ENCODE results near the gene CHCHD3. TPM values are rescaled to one million over a fixed set of nuclear protein-coding genes. Genes with fewer than 3 reads are reported as not detected.
"Not testable (repeated sequence)": the region's sequence is repeated elsewhere in the genome, so short reads cannot be mapped to it uniquely, and the experiment has no call there.

The CHCHD3 gene
- total RNA-seq, 1 donor from 2014 or later, result 209 TPM

GRCh38 chr7:132901241-132901640, 180.6 kb downstream of the CHCHD3 start:
- no peaks in the 10 kb centered on the region for H3K27me3 ChIP-seq (ENCODE audit: low read depth)
- intact Hi-C loops (cut with micrococcal nuclease), result no loop called here
- DNase-seq, result no peak
- no peak for TF ChIP-seq CTCF (IDR thresholded peaks at IDR 0.05; ENCODE audit: borderline replicate concordance)
- H3K9me3 ChIP-seq (replicated peaks), result peaks cover 9% of the 10 kb centered on the region
- no peak overlapping the region for H3K4me3 ChIP-seq
- H3K27ac ChIP-seq (replicated peaks), result no peak overlapping the region
- no peaks in the 10 kb centered on the region for H3K36me3 ChIP-seq
- no peaks in the 10 kb centered on the region for H3K4me1 ChIP-seq

GRCh38 chr7:132899833-132900232, 182.1 kb downstream of the CHCHD3 start:
- no peak for DNase-seq
- Histone ChIP-seq H3K27ac (replicated peaks) (no peak overlapping the region), H3K9me3 (replicated peaks) (peaks cover 9% of the 10 kb centered on the region), H3K4me1 (no peaks in the 10 kb centered on the region), H3K36me3 (no peaks in the 10 kb centered on the region), H3K4me3 (no peak overlapping the region), H3K27me3 (ENCODE audit: low read depth) (no peaks in the 10 kb centered on the region)
- no peak for TF ChIP-seq CTCF (IDR thresholded peaks at IDR 0.05; ENCODE audit: borderline replicate concordance)
- intact Hi-C loops (cut with micrococcal nuclease), result no loop called here

GRCh38 chr7:132898641-132899175, 183.2 kb downstream of the CHCHD3 start:
- H3K4me1 ChIP-seq; intact Hi-C loops (cut with micrococcal nuclease); H3K27ac ChIP-seq (replicated peaks); H3K4me3 ChIP-seq; H3K27me3 ChIP-seq (ENCODE audit: low read depth); H3K9me3 ChIP-seq (replicated peaks); H3K36me3 ChIP-seq; DNase-seq: not testable (repeated sequence)

GRCh38 chr7:132897093-132897687, 184.7 kb downstream of the CHCHD3 start:
- TF ChIP-seq CTCF (IDR thresholded peaks at IDR 0.05; ENCODE audit: borderline replicate concordance), result no peak

GRCh38 chr7:132895231-132895630, 186.7 kb downstream of the CHCHD3 start:
- intact Hi-C loops (cut with micrococcal nuclease), result no loop called here
- Histone ChIP-seq H3K36me3 (no peaks in the 10 kb centered on the region), H3K9me3 (replicated peaks) (no peaks in the 10 kb centered on the region), H3K4me3 (no peak overlapping the region), H3K27ac (replicated peaks) (no peak overlapping the region), H3K4me1 (peaks cover 6% of the 10 kb centered on the region), H3K27me3 (ENCODE audit: low read depth) (no peaks in the 10 kb centered on the region)
- TF ChIP-seq CTCF (IDR thresholded peaks at IDR 0.05; ENCODE audit: borderline replicate concordance), result no peak
- DNase-seq, result no peak

More at GRCh38 chr7:132897093-132897687, 184.7 kb downstream of the CHCHD3 start:
- no peak for DNase-seq
- Histone ChIP-seq H3K27ac (replicated peaks) (no peak overlapping the region), H3K4me3 (no peak overlapping the region), H3K27me3 (ENCODE audit: low read depth) (no peaks in the 10 kb centered on the region), H3K4me1 (no peaks in the 10 kb centered on the region), H3K9me3 (replicated peaks) (no peaks in the 10 kb centered on the region), H3K36me3 (no peaks in the 10 kb centered on the region)
- intact Hi-C loops (cut with micrococcal nuclease), result no loop called here

GRCh38 chr7:132893560-132893959, 188.3 kb downstream of the CHCHD3 start:
- Histone ChIP-seq H3K9me3 (replicated peaks) (no peaks in the 10 kb centered on the region), H3K4me3 (no peak overlapping the region), H3K27me3 (ENCODE audit: low read depth) (no peaks in the 10 kb centered on the region), H3K36me3 (no peaks in the 10 kb centered on the region), H3K27ac (replicated peaks) (no peak overlapping the region), H3K4me1 (peaks cover 6% of the 10 kb centered on the region)
- intact Hi-C loops (cut with micrococcal nuclease), result no loop called here
- TF ChIP-seq CTCF (IDR thresholded peaks at IDR 0.05; ENCODE audit: borderline replicate concordance), result no peak
- DNase-seq, result no peak

GRCh38 chr7:132892744-132893143, 189.1 kb downstream of the CHCHD3 start:
- H3K27ac ChIP-seq (replicated peaks); H3K4me1 ChIP-seq; H3K4me3 ChIP-seq; H3K36me3 ChIP-seq; H3K9me3 ChIP-seq (replicated peaks); DNase-seq; H3K27me3 ChIP-seq (ENCODE audit: low read depth); intact Hi-C loops (cut with micrococcal nuclease): not testable (repeated sequence)
